Astrocyte (in vitro differentiated cells and primary cell): ENCODE measurements around the gene ARHGEF10L. TPM values are rescaled to one million over a fixed set of nuclear protein-coding genes. Genes with fewer than 3 reads are reported as not detected.

Experiments used
- DNase-seq: peaks from one replicate; pipeline ENCODE4 v3.0.0-alpha.2; 2010; ENCODE audit warnings: low read depth
- FAIRE-seq: peaks from 2 replicates; lab custom pipeline; 2011; peaks lifted over from hg19 to GRCh38; lab: Jason Lieb, UNC
- H2AFZ ChIP-seq: 2 replicates; pipeline ENCODE4 v1.6.0; 2012; ENCODE audit warnings: low read depth, low read length, inconsistent platforms
- H3K27ac ChIP-seq: 2 replicates; pipeline ENCODE4 v1.5.1; 2011; ENCODE audit warnings: low read depth, low read length, inconsistent platforms
- H3K27me3 ChIP-seq: 2 replicates; pipeline ENCODE4 v1.6.0; 2011; ENCODE audit warnings: low read length, inconsistent platforms; ENCODE audit not compliant: insufficient read depth
- H3K36me3 ChIP-seq: 2 replicates; pipeline ENCODE4 v1.5.1; 2011; ENCODE audit warnings: low read length, inconsistent platforms; ENCODE audit not compliant: insufficient read depth
- H3K4me1 ChIP-seq: 2 replicates; pipeline ENCODE4 v1.5.1; 2011; ENCODE audit warnings: low read length, inconsistent platforms; ENCODE audit not compliant: insufficient read depth
- H3K4me2 ChIP-seq: 2 replicates; pipeline ENCODE4 v1.6.0; 2012; ENCODE audit warnings: low read length, inconsistent platforms
- H3K4me3 ChIP-seq: 2 replicates; pipeline ENCODE4 v1.5.1; 2011; ENCODE audit warnings: low read depth, mild to moderate bottlenecking, low read length, inconsistent platforms; ENCODE audit not compliant: insufficient read depth
- H3K79me2 ChIP-seq: 2 replicates; pipeline ENCODE4 v1.6.0; 2012; ENCODE audit warnings: mild to moderate bottlenecking, low read length, inconsistent platforms; ENCODE audit not compliant: insufficient read depth
- H3K9ac ChIP-seq: 2 replicates; pipeline ENCODE4 v1.6.0; 2012; ENCODE audit warnings: mild to moderate bottlenecking, low read length, inconsistent platforms
- H3K9me3 ChIP-seq: 2 replicates; pipeline ENCODE4 v1.5.1; 2012; ENCODE audit warnings: low read depth, mild to moderate bottlenecking, low read length, inconsistent platforms; ENCODE audit not compliant: insufficient read depth
- H4K20me1 ChIP-seq: 2 replicates; pipeline ENCODE4 v1.6.0; 2012; ENCODE audit warnings: low read length, inconsistent platforms; ENCODE audit not compliant: insufficient read depth
- H3K27ac Mint-ChIP-seq: one replicate; pipeline ENCODE4 v1.8.0; 2021; ENCODE audit warnings: mild to moderate bottlenecking, mixed read lengths; ENCODE audit not compliant: unreplicated experiment
- H3K27me3 Mint-ChIP-seq: one replicate; pipeline ENCODE4 v1.8.0; 2021; ENCODE audit warnings: low read depth, mixed read lengths; ENCODE audit not compliant: unreplicated experiment
- H3K36me3 Mint-ChIP-seq: one replicate; pipeline ENCODE4 v1.8.0; 2021; ENCODE audit warnings: low read depth, mixed read lengths; ENCODE audit not compliant: unreplicated experiment
- H3K4me1 Mint-ChIP-seq: one replicate; pipeline ENCODE4 v1.8.0; 2021; ENCODE audit warnings: low read depth, mixed read lengths; ENCODE audit not compliant: unreplicated experiment
- H3K4me3 Mint-ChIP-seq: one replicate; pipeline ENCODE4 v1.8.0; 2021; ENCODE audit warnings: mild to moderate bottlenecking, moderate library complexity, mixed read lengths; ENCODE audit not compliant: unreplicated experiment
- H3K9me3 Mint-ChIP-seq: one replicate; pipeline ENCODE4 v1.8.0; 2021; ENCODE audit warnings: mild to moderate bottlenecking, mixed read lengths; ENCODE audit not compliant: unreplicated experiment
- EZH2 ChIP-seq: IDR thresholded peaks from 2 replicates; pipeline ENCODE4 v1.6.1; 2012; ENCODE audit warnings: mild to moderate bottlenecking, low read length, inconsistent platforms; ENCODE audit not compliant: insufficient read depth
- total RNA-seq: library from RNA; stranded (reverse); gene quantifications from 2 replicates; pipeline ENCODE4 v1.2.1, GENCODE V29; 2021
- TF ChIP-seq, protein P1 (sequence below): IDR thresholded peaks from 2 replicates; pipeline ENCODE4 v1.5.1; 2011; ENCODE audit warnings: low read depth, mild to moderate bottlenecking, inconsistent platforms, low read length, moderate library complexity; ENCODE audit not compliant: insufficient read depth

Gene ARHGEF10L
- total RNA-seq, 1 donor from 2014 or later: 14.2 TPM

DNA sequence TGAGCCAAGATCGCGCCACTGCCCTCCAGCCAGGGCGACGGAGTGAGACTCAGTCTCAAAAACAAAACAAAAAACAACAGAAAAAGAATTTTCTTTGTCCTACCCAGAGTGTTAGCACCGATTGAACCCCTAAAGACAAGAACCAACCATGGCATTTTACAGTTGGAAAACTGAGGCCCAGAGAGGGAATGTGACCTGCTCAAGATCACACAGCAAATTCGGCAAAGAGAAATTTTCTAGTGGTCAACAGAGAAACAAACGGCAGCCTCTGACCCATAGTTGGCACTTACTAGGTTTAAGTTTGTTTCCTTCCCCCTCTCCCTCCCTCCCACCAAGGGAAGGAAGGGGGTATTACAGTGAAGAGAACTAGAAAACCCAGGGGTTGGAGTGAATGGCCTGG is 195.1 kb downstream of the ARHGEF10L start:
- peaks cover 32% of the 10 kb centered on the region for H3K27me3 Mint-ChIP-seq

DNA sequence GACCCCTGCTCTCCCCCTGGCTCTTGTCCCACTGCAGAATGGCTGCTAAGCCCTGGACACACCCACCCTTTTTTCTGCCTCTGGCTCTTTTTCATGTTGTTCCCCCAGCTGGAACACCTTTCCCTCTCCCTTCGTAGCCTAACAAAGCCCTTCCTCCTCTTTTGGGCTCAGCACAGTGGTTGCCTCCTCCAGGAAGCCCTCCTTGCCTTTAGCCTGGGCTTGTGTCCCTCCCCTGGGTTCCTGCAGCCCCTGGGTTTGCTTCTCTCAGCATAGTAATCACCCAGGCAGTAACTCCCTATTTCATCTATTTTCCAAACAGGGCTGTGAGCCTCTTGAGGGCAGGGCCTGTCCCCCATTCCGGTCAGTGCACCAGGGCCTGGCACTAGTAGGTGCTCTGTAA is 195.8 kb downstream of the ARHGEF10L start:
- Histone ChIP-seq H4K20me1 (no peaks in the 10 kb centered on the region), H3K27ac (no peak overlapping the region), H3K9me3 (no peaks in the 10 kb centered on the region), H2AFZ (no peak overlapping the region), H3K4me3 (no peak overlapping the region), H3K79me2 (no peaks in the 10 kb centered on the region), H3K4me1 (peaks cover 3% of the 10 kb centered on the region), H3K9ac (no peak overlapping the region), H3K4me2 (no peak overlapping the region), H3K27me3 (no peaks in the 10 kb centered on the region), H3K36me3 (no peaks in the 10 kb centered on the region)
- no peak for FAIRE-seq
- peaks cover 5% of the 10 kb centered on the region for H3K4me1 Mint-ChIP-seq
- H3K27ac Mint-ChIP-seq: no peak overlapping the region
- H3K9me3 Mint-ChIP-seq: no peaks in the 10 kb centered on the region
- H3K4me3 Mint-ChIP-seq: no peak overlapping the region
- TF ChIP-seq, protein P1, sequence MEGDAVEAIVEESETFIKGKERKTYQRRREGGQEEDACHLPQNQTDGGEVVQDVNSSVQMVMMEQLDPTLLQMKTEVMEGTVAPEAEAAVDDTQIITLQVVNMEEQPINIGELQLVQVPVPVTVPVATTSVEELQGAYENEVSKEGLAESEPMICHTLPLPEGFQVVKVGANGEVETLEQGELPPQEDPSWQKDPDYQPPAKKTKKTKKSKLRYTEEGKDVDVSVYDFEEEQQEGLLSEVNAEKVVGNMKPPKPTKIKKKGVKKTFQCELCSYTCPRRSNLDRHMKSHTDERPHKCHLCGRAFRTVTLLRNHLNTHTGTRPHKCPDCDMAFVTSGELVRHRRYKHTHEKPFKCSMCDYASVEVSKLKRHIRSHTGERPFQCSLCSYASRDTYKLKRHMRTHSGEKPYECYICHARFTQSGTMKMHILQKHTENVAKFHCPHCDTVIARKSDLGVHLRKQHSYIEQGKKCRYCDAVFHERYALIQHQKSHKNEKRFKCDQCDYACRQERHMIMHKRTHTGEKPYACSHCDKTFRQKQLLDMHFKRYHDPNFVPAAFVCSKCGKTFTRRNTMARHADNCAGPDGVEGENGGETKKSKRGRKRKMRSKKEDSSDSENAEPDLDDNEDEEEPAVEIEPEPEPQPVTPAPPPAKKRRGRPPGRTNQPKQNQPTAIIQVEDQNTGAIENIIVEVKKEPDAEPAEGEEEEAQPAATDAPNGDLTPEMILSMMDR: no peak
- TF ChIP-seq EZH2: no peak
- peaks cover 33% of the 10 kb centered on the region for H3K27me3 Mint-ChIP-seq
- no peaks in the 10 kb centered on the region for H3K36me3 Mint-ChIP-seq
- no peak for DNase-seq

More for the DNA sequence above, 195.1 kb downstream of the ARHGEF10L start:
- TF ChIP-seq, protein P1: no peak
- no peak for TF ChIP-seq EZH2
- H3K27me3 ChIP-seq: no peaks in the 10 kb centered on the region
- FAIRE-seq (no peak), DNase-seq (no peak)
- H2AFZ ChIP-seq: no peak overlapping the region
- peaks cover 5% of the 10 kb centered on the region for H3K4me1 Mint-ChIP-seq
- no peaks in the 10 kb centered on the region for H3K9me3 Mint-ChIP-seq
- H3K79me2 ChIP-seq: no peaks in the 10 kb centered on the region
- H3K4me1 ChIP-seq: peaks cover 3% of the 10 kb centered on the region
- H3K27ac ChIP-seq: no peak overlapping the region
- no peak overlapping the region for H3K27ac Mint-ChIP-seq
- no peak overlapping the region for H3K4me3 ChIP-seq
- H3K9me3 ChIP-seq: no peaks in the 10 kb centered on the region
- H3K4me2 ChIP-seq: no peak overlapping the region
- H3K36me3 ChIP-seq: no peaks in the 10 kb centered on the region
- no peaks in the 10 kb centered on the region for H3K36me3 Mint-ChIP-seq
- H3K9ac ChIP-seq: no peak overlapping the region
- no peaks in the 10 kb centered on the region for H4K20me1 ChIP-seq
- no peak overlapping the region for H3K4me3 Mint-ChIP-seq

DNA sequence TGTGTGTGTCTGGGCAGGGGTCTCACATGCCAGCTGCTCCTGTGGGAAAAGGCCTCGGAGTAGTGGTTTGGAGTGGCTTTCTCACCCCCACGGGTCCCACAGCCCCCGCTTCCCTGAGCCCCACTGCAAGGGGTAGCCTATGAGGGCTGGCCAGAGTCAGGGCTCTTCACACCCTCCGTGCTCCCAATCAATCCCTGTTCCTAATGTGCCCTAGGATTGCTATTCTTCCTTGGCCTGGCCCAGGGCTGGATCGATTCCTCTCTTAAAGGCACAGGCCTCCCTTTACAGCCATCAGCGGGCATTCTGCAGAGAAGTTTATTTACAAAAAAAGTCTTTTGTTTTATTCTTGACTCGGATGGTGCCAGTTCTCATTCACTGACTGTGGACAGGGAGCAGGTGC is 196.3 kb downstream of the ARHGEF10L start:
- no peak overlapping the region for H3K4me2 ChIP-seq
- Mint-ChIP-seq H3K27me3 (peaks cover 33% of the 10 kb centered on the region), H3K4me1 (peaks cover 5% of the 10 kb centered on the region), H3K9me3 (no peaks in the 10 kb centered on the region), H3K4me3 (no peak overlapping the region), H3K27ac (no peak overlapping the region), H3K36me3 (no peaks in the 10 kb centered on the region)
- peaks cover 3% of the 10 kb centered on the region for H3K4me1 ChIP-seq
- no peak for TF ChIP-seq EZH2
- TF ChIP-seq, protein P1: no peak
- H3K9me3 ChIP-seq: no peaks in the 10 kb centered on the region
- FAIRE-seq (no peak), DNase-seq (no peak)
- no peak overlapping the region for H3K9ac ChIP-seq
- H2AFZ ChIP-seq: no peak overlapping the region
- no peaks in the 10 kb centered on the region for H3K27me3 ChIP-seq
- no peaks in the 10 kb centered on the region for H3K79me2 ChIP-seq
- H3K27ac ChIP-seq: no peak overlapping the region
- H3K36me3 ChIP-seq: no peaks in the 10 kb centered on the region
- no peaks in the 10 kb centered on the region for H4K20me1 ChIP-seq
- no peak overlapping the region for H3K4me3 ChIP-seq
